HCT116 (cell line): Measurements from ENCODE around the gene ARVCF.

ENCODE experiments used
- CEBPB ChIP-seq: IDR thresholded peaks from 2 replicates; pipeline ENCODE4 v1.6.1; 2012; ENCODE audit warnings: low read depth
- CTCF ChIP-seq, 3 experiments: fragments of 200-600 bp in 1 of 3; sonication (generic) in 1 of 3; IDR thresholded peaks in 2 of 3; conservative IDR thresholded peaks in 1 of 3; 2 replicates each; pipeline ENCODE4 v1.5.1; 2012 to 2017; ENCODE audit warnings: low read depth in 2 of 3, low read length in 2 of 3, antibody characterized with exemption in 1 of 3, borderline replicate concordance in 1 of 3, control low read depth in 1 of 3, mild to moderate bottlenecking in 1 of 3, mixed read lengths in 1 of 3, mixed run types in 1 of 3, moderate library complexity in 1 of 3; ENCODE audit not compliant: insufficient read depth in 1 of 3
- EZH2 ChIP-seq: fragments of 200-600 bp; sonication (generic); IDR thresholded peaks from 2 replicates; pipeline ENCODE4 v1.6.1; 2017; ENCODE audit warnings: antibody characterized with exemption, mixed run types
- EZH2phosphoT487 ChIP-seq: fragments of 200-600 bp; IDR thresholded peaks from 2 replicates; pipeline ENCODE4 v1.6.1; 2018; ENCODE audit warnings: antibody characterized with exemption, borderline replicate concordance
- POLR2A ChIP-seq: IDR thresholded peaks from 2 replicates; pipeline ENCODE4 v1.7.0; 2011; ENCODE audit warnings: borderline replicate concordance; ENCODE audit not compliant: insufficient read depth, insufficient read length; ENCODE audit errors: extremely low read depth
- POLR2AphosphoS5 ChIP-seq: IDR thresholded peaks from 2 replicates; pipeline ENCODE4 v1.6.1; 2011; ENCODE audit warnings: mild to moderate bottlenecking, low read depth, low read length, moderate library complexity
- RAD21 ChIP-seq: IDR thresholded peaks from 2 replicates; pipeline ENCODE4 v1.6.1; 2012; ENCODE audit warnings: low read depth, mild to moderate bottlenecking
- REST ChIP-seq: IDR thresholded peaks from 2 replicates; pipeline ENCODE4 v1.6.1; 2012; ENCODE audit warnings: low read depth
- SIN3A ChIP-seq: IDR thresholded peaks from 2 replicates; pipeline ENCODE4 v1.6.1; 2012; ENCODE audit warnings: low read depth
- SRF ChIP-seq: IDR thresholded peaks from 2 replicates; pipeline ENCODE4 v1.6.1; 2012; ENCODE audit warnings: low read depth
- ZBTB33 ChIP-seq: IDR thresholded peaks from 2 replicates; pipeline ENCODE4 v1.6.1; 2011; ENCODE audit warnings: mild to moderate bottlenecking, low read length, moderate library complexity; ENCODE audit not compliant: insufficient replicate concordance; ENCODE audit errors: extremely low read depth

GRCh38 chr22:20031732-20032406 is 15.2 kb upstream of the ARVCF start:
- no peak for TF ChIP-seq ZBTB33
- no peak for TF ChIP-seq POLR2A
- TF ChIP-seq CTCF (IDR thresholded peaks at IDR 0.05 in 2 of 3, conservative IDR thresholded peaks at IDR 0.05 in 1 of 3; ENCODE audit: borderline replicate concordance in 1 of 3, insufficient read depth in 1 of 3, low read depth in 2 of 3, low read length in 2 of 3): no peak
- TF ChIP-seq EZH2: no peak
- no peak for TF ChIP-seq EZH2phosphoT487
- no peak for TF ChIP-seq POLR2AphosphoS5
- no peak for TF ChIP-seq CEBPB
- no peak for TF ChIP-seq SIN3A
- TF ChIP-seq RAD21: no peak
- TF ChIP-seq REST: no peak
- TF ChIP-seq SRF: no peak
